HG02943 (cell line): ENCODE measurements around the gene LSM14A.
"Not testable (repeated sequence)": the region's sequence is repeated elsewhere in the genome, so short reads cannot be mapped to it uniquely, and the experiment has no call there.

Experiments used
- ATAC-seq: cut with Tn5 transposase; IDR thresholded peaks from one replicate; pipeline ENCODE4 v1.9.1; 2021; ENCODE audit warnings: mild to moderate bottlenecking, low read depth, moderate library complexity; ENCODE audit not compliant: unreplicated experiment

Gene LSM14A

GRCh38 chr19:34189199-34189916 is 17.1 kb downstream of the LSM14A start:
- ATAC-seq: no peak

- no peak for ATAC-seq
Measured at GRCh38 chr19:34189917-34190425, 17.7 kb downstream of the LSM14A start.

GRCh38 chr19:34191355-34191962 is 19.2 kb downstream of the LSM14A start:
- ATAC-seq: no peak

GRCh38 chr19:34193439-34193838 is 21.1 kb downstream of the LSM14A start:
- no peak for ATAC-seq

- no peak for ATAC-seq
Measured at GRCh38 chr19:34193876-34194275, 21.6 kb downstream of the LSM14A start.

GRCh38 chr19:34201133-34201532 is 28.8 kb downstream of the LSM14A start:
- ATAC-seq: no peak

- not testable (repeated sequence) for ATAC-seq
Measured at GRCh38 chr19:34205324-34205723, 33.0 kb downstream of the LSM14A start.

- ATAC-seq: no peak
Measured at GRCh38 chr19:34208291-34208884, 36.1 kb downstream of the LSM14A start.

GRCh38 chr19:34209726-34210125 is 37.4 kb downstream of the LSM14A start:
- ATAC-seq: no peak

GRCh38 chr19:34213283-34213682 is 41.0 kb downstream of the LSM14A start:
- ATAC-seq: no peak

- ATAC-seq: no peak
Measured at GRCh38 chr19:34214040-34214439, 41.7 kb downstream of the LSM14A start.

- no peak for ATAC-seq
Measured at GRCh38 chr19:34215006-34215665, 42.8 kb downstream of the LSM14A start.

GRCh38 chr19:34215666-34216038 is 43.3 kb downstream of the LSM14A start:
- no peak for ATAC-seq

GRCh38 chr19:34216745-34217219 is 44.5 kb downstream of the LSM14A start:
- not testable (repeated sequence) for ATAC-seq

GRCh38 chr19:34217952-34218817 is 45.9 kb downstream of the LSM14A start:
- ATAC-seq: no peak

- no peak for ATAC-seq
Measured at GRCh38 chr19:34218818-34219164, 46.5 kb downstream of the LSM14A start.

GRCh38 chr19:34220472-34221063 is 48.3 kb downstream of the LSM14A start:
- no peak for ATAC-seq

GRCh38 chr19:34222386-34222785 is 50.1 kb downstream of the LSM14A start:
- ATAC-seq: no peak

GRCh38 chr19:34224996-34225658 is 52.8 kb downstream of the LSM14A start:
- ATAC-seq: no peak
